ENCODE measurements around the gene SKI. TPM values are rescaled to one million over a fixed set of nuclear protein-coding genes. Genes with fewer than 3 reads are reported as not detected.

SKI gene
- total RNA-seq, 1 donor from 2014 or later: 62.0 TPM

GRCh38 chr1:2233468-2233867 lies 5.3 kb downstream of the SKI start:
- no peak overlapping the region for H3K27ac Mint-ChIP-seq (ENCODE audit: unreplicated experiment)
- peaks cover 64% of the 10 kb centered on the region for H3K4me1 Mint-ChIP-seq
- no peaks in the 10 kb centered on the region for H3K36me3 Mint-ChIP-seq (ENCODE audit: low read depth)
- no peaks in the 10 kb centered on the region for H3K9me3 Mint-ChIP-seq
- H3K27me3 Mint-ChIP-seq (ENCODE audit: low read depth): no peaks in the 10 kb centered on the region
- H3K4me3 Mint-ChIP-seq: peak overlapping the region; percentile 72
- no peak for DNase-seq (ENCODE audit: low read depth, low spot score)
- TF ChIP-seq CTCF (conservative IDR thresholded peaks at IDR 0.05): no peak

- Mint-ChIP-seq H3K36me3 (ENCODE audit: low read depth) (no peaks in the 10 kb centered on the region), H3K4me1 (peaks cover 64% of the 10 kb centered on the region), H3K9me3 (no peaks in the 10 kb centered on the region), H3K27me3 (ENCODE audit: low read depth) (no peaks in the 10 kb centered on the region), H3K27ac (ENCODE audit: unreplicated experiment) (peak overlapping the region; percentile 62), H3K4me3 (peak overlapping the region; percentile 72)
- TF ChIP-seq CTCF (conservative IDR thresholded peaks at IDR 0.05): no peak
- DNase-seq (ENCODE audit: low read depth, low spot score): no peak
Measured at GRCh38 chr1:2233997-2234761, 6.1 kb downstream of the SKI start.

- H3K27ac Mint-ChIP-seq (ENCODE audit: unreplicated experiment): no peak overlapping the region
- H3K4me1 Mint-ChIP-seq: peaks cover 61% of the 10 kb centered on the region
- no peak for TF ChIP-seq CTCF (conservative IDR thresholded peaks at IDR 0.05)
- no peaks in the 10 kb centered on the region for H3K36me3 Mint-ChIP-seq (ENCODE audit: low read depth)
- H3K27me3 Mint-ChIP-seq (ENCODE audit: low read depth): no peaks in the 10 kb centered on the region
- DNase-seq (ENCODE audit: low read depth, low spot score): no peak
- no peaks in the 10 kb centered on the region for H3K9me3 Mint-ChIP-seq
- peak overlapping the region; percentile 72 for H3K4me3 Mint-ChIP-seq
Measured at GRCh38 chr1:2234762-2235113, 6.6 kb downstream of the SKI start.

- Mint-ChIP-seq H3K9me3 (no peaks in the 10 kb centered on the region), H3K27ac (ENCODE audit: unreplicated experiment) (no peak overlapping the region), H3K4me3 (peak overlapping the region; percentile 52), H3K27me3 (ENCODE audit: low read depth) (no peaks in the 10 kb centered on the region), H3K36me3 (ENCODE audit: low read depth) (no peaks in the 10 kb centered on the region), H3K4me1 (peaks cover 62% of the 10 kb centered on the region)
- TF ChIP-seq CTCF (conservative IDR thresholded peaks at IDR 0.05): no peak
- no peak for DNase-seq (ENCODE audit: low read depth, low spot score)
Measured at GRCh38 chr1:2235300-2235998, 7.3 kb downstream of the SKI start.

- Mint-ChIP-seq H3K27ac (ENCODE audit: unreplicated experiment) (no peak overlapping the region), H3K9me3 (no peaks in the 10 kb centered on the region), H3K27me3 (ENCODE audit: low read depth) (no peaks in the 10 kb centered on the region), H3K4me3 (peak overlapping the region; percentile 57), H3K36me3 (ENCODE audit: low read depth) (peaks cover 4% of the 10 kb centered on the region), H3K4me1 (peaks cover 52% of the 10 kb centered on the region)
- no peak for DNase-seq (ENCODE audit: low read depth, low spot score)
- TF ChIP-seq CTCF (conservative IDR thresholded peaks at IDR 0.05): no peak
Measured at GRCh38 chr1:2236695-2237677, 8.9 kb downstream of the SKI start.

All from neural crest cell (in vitro differentiated cells).